ENCODE data around the gene EFCAB6. TPM values are rescaled to one million over a fixed set of nuclear protein-coding genes. Genes with fewer than 3 reads are reported as not detected.

The EFCAB6 gene
- total and polyA plus RNA-seq, 2 of the 4 experiments (the other 2 are of a cell fraction) = 0.44 to 1.1 TPM

- Histone ChIP-seq H4K5ac (ENCODE audit: low read depth, low read length) (no peak overlapping the region), H2AK9ac (replicated peaks; ENCODE audit: low read depth, low read length, poor library complexity) (no peak overlapping the region), H2BK120ac (ENCODE audit: low read depth, low read length) (no peak overlapping the region), H3K56ac (ENCODE audit: extremely low read depth, insufficient read depth, low read length) (no peak overlapping the region), H3K9me3 (ENCODE audit: control insufficient read depth, insufficient read depth, low read length) (no peaks in the 10 kb centered on the region), H3K18ac (ENCODE audit: low read depth, low read length) (no peak overlapping the region), H4K91ac (ENCODE audit: insufficient read depth, low read depth, low read length) (no peak overlapping the region), H2AK5ac (ENCODE audit: low read depth, low read length) (no peak overlapping the region), H3K9me1 (ENCODE audit: insufficient read depth, low read length) (no peaks in the 10 kb centered on the region), H3K36me3 (ENCODE audit: control insufficient read depth, insufficient read depth, low read length) (no peaks in the 10 kb centered on the region), H2BK15ac (ENCODE audit: low read depth, low read length) (no peak overlapping the region), H3K4me1 (ENCODE audit: control insufficient read depth, insufficient read depth, low read length) (no peaks in the 10 kb centered on the region), H3K79me1 (ENCODE audit: low read depth in 1 of 2, low read length in 2 of 2) (no peaks in the 10 kb centered on the region), H2BK20ac (ENCODE audit: low read depth, low read length) (no peak overlapping the region), H4K8ac (ENCODE audit: low read depth in 2 of 2, low read length in 2 of 2) (no peak overlapping the region), H2BK5ac (ENCODE audit: low read depth, low read length, poor library complexity, severe bottlenecking) (no peak overlapping the region), H3K27ac (ENCODE audit: insufficient read depth, low read length) (no peak overlapping the region), H3K4me3 (ENCODE audit: insufficient read depth, low read depth, low read length) (no peak overlapping the region), H3K27me3 (ENCODE audit: control insufficient read depth, insufficient read depth, low read length) (peaks cover 3% of the 10 kb centered on the region; the same call in 1 of the 2 replicates), H3K4me2 (ENCODE audit: low read depth, low read length) (no peak overlapping the region), H3K4ac (ENCODE audit: low read depth, low read length) (no peak overlapping the region), H2AFZ (replicated peaks; ENCODE audit: low read length, poor library complexity) (no peak overlapping the region), H4K20me1 (ENCODE audit: insufficient read depth, low read length) (no peaks in the 10 kb centered on the region), H3K9ac (ENCODE audit: low read depth, low read length) (no peak overlapping the region), H3K14ac (replicated peaks; ENCODE audit: low read depth, low read length) (no peak overlapping the region), H3K23ac (ENCODE audit: low read depth, low read length) (no peak overlapping the region)
- no peak for DNase-seq
- no peak for ATAC-seq (ENCODE audit: low read depth)
- dilution Hi-C loops (cut with HindIII; ENCODE audit: low sequenced_read_pairs, unreplicated experiment) = no loop called here
- no TSS peak for BruUV-seq (replicated peaks)
- in situ Hi-C loops (cut with MboI; ENCODE audit: low sequenced_read_pairs) = no loop called here
- TF ChIP-seq CHD1 (IDR thresholded peaks at IDR 0.05; ENCODE audit: low read depth, low read length) (no peak), MAFK (IDR thresholded peaks at IDR 0.05; ENCODE audit: low read depth, low read length) (no peak), POLR2A (IDR thresholded peaks at IDR 0.05; ENCODE audit: low read depth, low read length) (no peak)
- intact Hi-C loops (cut with micrococcal nuclease) = no loop called here
- ChIA-PET CTCF (no interaction called here), POLR2A (ENCODE audit: unreplicated experiment) (no interaction called here)
- no CpG with 5 or more reads among the region's 1 CpG for WGBS, 2 experiments (ENCODE audit: extremely low coverage in 2 of 2, insufficient read length in 1 of 2)
Observed at GRCh38 chr22:43800970-43801369, 11.1 kb downstream of the EFCAB6 start.
